SK-N-SH (cell line): ENCODE data around the gene BEST2. TPM values are rescaled to one million over a fixed set of nuclear protein-coding genes. Genes with fewer than 3 reads are reported as not detected.

ENCODE experiments used
- CTCF ChIA-PET: fragments of 300-600, 350-600 bp; formaldehyde crosslinking; extraction: SDS; loops from one replicate; lab custom pipeline; 2021; lab: Yijun Ruan, JAX
- POLR2A ChIA-PET: fragments of 350-600 bp; sonication (Branson Sonifier 250); formaldehyde crosslinking; extraction: SDS; loops from one replicate; lab custom pipeline; 2020; ENCODE audit warnings: antibody characterized with exemption, inconsistent platforms; lab: Yijun Ruan, JAX
- DNase-seq: peaks from one replicate; pipeline ENCODE4 v3.0.0; 2012
- H2AFZ ChIP-seq: fragments of 200-600 bp; sonication (generic); 2 replicates; pipeline ENCODE4 v1.8.1; 2016; ENCODE audit warnings: antibody characterized with exemption, mild to moderate bottlenecking, low read depth
- H3F3A ChIP-seq: fragments of 200-600 bp; sonication (generic); replicated peaks from 2 replicates; pipeline ENCODE3; 2016; ENCODE audit warnings: antibody characterized with exemption, mild to moderate bottlenecking; ENCODE audit not compliant: insufficient read depth
- H3K27ac ChIP-seq, 2 experiments: fragments of 200-500 bp in 1 of 2; fragments of 200-600 bp in 1 of 2; sonication (Bioruptor generic) in 1 of 2; sonication (generic), shearing (Covaris generic) in 1 of 2; 2 replicates each; pipeline versions ENCODE4 v1.5.1 to v1.6.1; 2014 to 2016; ENCODE audit warnings: low read depth in 2 of 2, inconsistent platforms in 1 of 2, low read length in 1 of 2, mild to moderate bottlenecking in 1 of 2, mixed read lengths in 1 of 2
- H3K27me3 ChIP-seq: fragments of 200-600 bp; sonication (generic), shearing (Covaris generic); 2 replicates; pipeline ENCODE4 v1.6.1; 2016; ENCODE audit warnings: mixed run types; ENCODE audit not compliant: insufficient read depth
- H3K36me3 ChIP-seq, 2 experiments: fragments of 200-500 bp in 1 of 2; fragments of 200-600 bp in 1 of 2; sonication (Bioruptor generic) in 1 of 2; sonication (generic) in 1 of 2; replicated peaks in 1 of 2; 2 replicates each; pipeline versions ENCODE3 to v1.5.1; 2014 to 2016; ENCODE audit warnings: low read length in 1 of 2, mild to moderate bottlenecking in 1 of 2; ENCODE audit not compliant: insufficient read depth in 2 of 2, control insufficient read depth in 1 of 2
- H3K4me1 ChIP-seq, 2 experiments: fragments of 200-500 bp in 1 of 2; fragments of 200-600 bp in 1 of 2; sonication (Bioruptor generic) in 1 of 2; sonication (generic), shearing (Covaris generic) in 1 of 2; 2 replicates each; pipeline versions ENCODE4 v1.5.1 to v1.6.1; 2014 to 2016; ENCODE audit warnings: low read depth in 1 of 2, low read length in 1 of 2, mixed run types in 1 of 2; ENCODE audit not compliant: insufficient read depth in 2 of 2, control insufficient read depth in 1 of 2
- H3K4me2 ChIP-seq: fragments of 200-600 bp; sonication (generic), shearing (Covaris generic); 2 replicates; pipeline ENCODE4 v1.6.1; 2017; ENCODE audit warnings: mixed run types
- H3K4me3 ChIP-seq, 2 experiments: fragments of 200-500 bp in 1 of 2; fragments of 200-600 bp in 1 of 2; sonication (Bioruptor generic) in 1 of 2; sonication (generic), shearing (Covaris generic) in 1 of 2; 2 replicates each; pipeline versions ENCODE4 v1.5.1 to v1.8.1; 2014 to 2016; ENCODE audit warnings: low read depth in 2 of 2, inconsistent platforms in 1 of 2, low read length in 1 of 2, mild to moderate bottlenecking in 1 of 2, mixed read lengths in 1 of 2, moderate library complexity in 1 of 2
- H3K79me2 ChIP-seq: fragments of 200-600 bp; sonication (generic); 2 replicates; pipeline ENCODE4 v1.8.1; 2017; ENCODE audit warnings: mild to moderate bottlenecking; ENCODE audit not compliant: insufficient read depth
- H3K9ac ChIP-seq: fragments of 200-600 bp; sonication (generic); 2 replicates; pipeline ENCODE4 v1.6.1; 2017; ENCODE audit warnings: mixed run types
- H3K9me2 ChIP-seq: fragments of 200-600 bp; sonication (generic); 2 replicates; pipeline ENCODE4 v1.6.1; 2017; ENCODE audit warnings: mixed run types
- H3K9me3 ChIP-seq: fragments of 200-600 bp; sonication (generic); 2 replicates; pipeline ENCODE4 v1.6.1; 2017; ENCODE audit warnings: mixed run types, mild to moderate bottlenecking, moderate library complexity
- H4K20me1 ChIP-seq: fragments of 200-600 bp; sonication (generic); 2 replicates; pipeline ENCODE4 v1.6.1; 2017; ENCODE audit warnings: mild to moderate bottlenecking, mixed run types; ENCODE audit not compliant: insufficient read depth
- CHD2 ChIP-seq: fragments of 150-350 bp; IDR thresholded peaks from 2 replicates; pipeline ENCODE4 v1.6.1; 2018; ENCODE audit warnings: low read length; ENCODE audit not compliant: partially characterized antibody
- CTCF ChIP-seq: fragments of 200-600 bp; sonication (generic); IDR thresholded peaks from 2 replicates; pipeline ENCODE4 v1.6.1; 2017; ENCODE audit warnings: antibody characterized with exemption, mild to moderate bottlenecking, moderate library complexity
- EP300 ChIP-seq, 2 experiments: IDR thresholded peaks; 2 replicates each; pipeline versions ENCODE4 v1.4.0 to v1.6.1; 2012; ENCODE audit warnings: borderline replicate concordance in 1 of 2, low read depth in 1 of 2, low read length in 1 of 2
- EZH2phosphoT487 ChIP-seq: fragments of 200-600 bp; sonication (generic); IDR thresholded peaks from 2 replicates; pipeline ENCODE4 v1.6.1; 2017; ENCODE audit warnings: low read depth, mixed run types, mild to moderate bottlenecking, antibody characterized with exemption, moderate library complexity, borderline replicate concordance
- FOXM1 ChIP-seq: IDR thresholded peaks from 2 replicates; pipeline ENCODE4 v1.4.0; 2012; ENCODE audit warnings: low read depth, mild to moderate bottlenecking
- GATA2 ChIP-seq: sonication (generic); formaldehyde crosslinking; IDR thresholded peaks from 2 replicates; pipeline ENCODE4 v1.5.0; 2020; ENCODE audit warnings: mild to moderate bottlenecking, missing genetic modification reagents
- JUND ChIP-seq: IDR thresholded peaks from 2 replicates; pipeline ENCODE4 v1.4.0; 2012
- MXI1 ChIP-seq: IDR thresholded peaks from 2 replicates; pipeline ENCODE4 v1.6.1; 2012; ENCODE audit warnings: mild to moderate bottlenecking, low read depth, low read length, improper control_type of control experiment
- PBX3 ChIP-seq: IDR thresholded peaks from 2 replicates; pipeline ENCODE4; 2012
- RAD21 ChIP-seq: IDR thresholded peaks from 2 replicates; pipeline ENCODE4 v1.6.1; 2012; ENCODE audit warnings: mild to moderate bottlenecking, low read length
- REST ChIP-seq: IDR thresholded peaks from 2 replicates; pipeline ENCODE4 v1.6.1; 2012; ENCODE audit warnings: mild to moderate bottlenecking, low read depth, low read length, moderate library complexity
- RFX5 ChIP-seq: IDR thresholded peaks from 2 replicates; pipeline ENCODE4 v1.6.1; 2012; ENCODE audit warnings: mild to moderate bottlenecking, improper control_type of control experiment, low read length
- RXRA ChIP-seq: IDR thresholded peaks from 2 replicates; pipeline ENCODE4 v1.4.0; 2012; ENCODE audit warnings: low read depth, mild to moderate bottlenecking, borderline replicate concordance
- SIN3A ChIP-seq: IDR thresholded peaks from 2 replicates; pipeline ENCODE4 v1.6.1; 2012; ENCODE audit warnings: low read depth, mild to moderate bottlenecking, low read length, moderate library complexity, borderline replicate concordance
- SMC3 ChIP-seq: IDR thresholded peaks from 2 replicates; pipeline ENCODE4 v1.6.1; 2012; ENCODE audit warnings: low read depth, low read length, improper control_type of control experiment
- TAF1 ChIP-seq: IDR thresholded peaks from 2 replicates; pipeline ENCODE4 v1.6.1; 2012; ENCODE audit warnings: low read depth, mild to moderate bottlenecking, low read length, moderate library complexity, borderline replicate concordance
- TCF12 ChIP-seq: IDR thresholded peaks from 2 replicates; pipeline ENCODE4 v1.4.0; 2012
- YY1 ChIP-seq: IDR thresholded peaks from 2 replicates; pipeline ENCODE4 v1.4.0; 2012; ENCODE audit warnings: low read depth, mild to moderate bottlenecking
- ZBTB33 ChIP-seq: IDR thresholded peaks from 2 replicates; pipeline ENCODE4 v1.4.0; 2012; ENCODE audit warnings: low read depth, borderline replicate concordance
- WGBS: methylation state at CpG from one replicate; pipeline ENCODE4 v1.1.6; 2017; ENCODE audit warnings: low lambda C conversion rate; 5-methylcytosine and 5-hydroxymethylcytosine counted together
- polyA plus RNA-seq, 3 experiments: library from polyadenylated mRNA; depleted of rRNA; stranded (reverse); fragments of >200 nt; gene quantifications; 2 replicates each; pipeline ENCODE4 v1.2.3, GENCODE V29; 2012

The BEST2 gene
- polyA plus RNA-seq, 1 of the 3 experiments (the other 2 are of a cell fraction): not detected

- POLR2A ChIA-PET: interaction anchor here (1.4 to 2.6 kb wide), 2 partner anchors 9 to 23 kb away, joined by 5 to 20 read pairs; partner anchors contain the start of gene JUNB
- TF ChIP-seq TAF1 (no peak), SMC3 (no peak), PBX3 (no peak), CTCF (no peak), RAD21 (no peak), FOXM1 (no peak), GATA2 (CRISPR knock-in tag) (no peak), EZH2phosphoT487 (no peak), YY1 (no peak; the same call in 1 of the 2 replicates), CHD2 (no peak), REST (no peak), RFX5 (no peak), TCF12 (no peak), SIN3A (no peak), JUND (no peak), MXI1 (no peak), ZBTB33 (no peak), EP300 (IDR thresholded peaks at IDR 0.05; ENCODE audit: borderline replicate concordance in 1 of 2, low read depth in 1 of 2, low read length in 1 of 2) (no peak), RXRA (no peak)
- TF ChIP-seq, all 33 proteins: peak for 0
Measured at GRCh38 chr19:12800923-12801465, 49.4 kb downstream of the BEST2 start.

More at GRCh38 chr19:12800923-12801465, 49.4 kb downstream of the BEST2 start:
- H3K27me3 ChIP-seq: no peaks in the 10 kb centered on the region
- peaks cover 17% of the 10 kb centered on the region for H3F3A ChIP-seq
- peak; percentile 57 for DNase-seq
- 37% methylated on average over 21 of the region's 38 CpGs for WGBS
- H3K4me1 ChIP-seq: peaks cover 8 to 23% of the 10 kb centered on the region in 2 experiments; a peak in 1 of 4 replicates
- H3K9me3 ChIP-seq: no peaks in the 10 kb centered on the region
- H3K27ac ChIP-seq: peak overlapping the region in 1 of 2 experiments; percentile 74; a peak in 2 of 4 replicates
- H3K9ac ChIP-seq: peak overlapping the region; percentile 80
- H4K20me1 ChIP-seq: no peaks in the 10 kb centered on the region
- peak overlapping the region; percentile 74 to 95 for H3K4me3 ChIP-seq
- peaks cover 10% of the 10 kb centered on the region for H3K79me2 ChIP-seq
- CTCF ChIA-PET: interaction anchor here (0.8 to 17.1 kb wide), 8 partner anchors 9 to 49 kb away, joined by 3 to 447 read pairs (median 7); partner anchors contain the start of genes HOOK2 and JUNB
- peak overlapping the region; percentile 100 for H3K4me2 ChIP-seq
- H3K36me3 ChIP-seq: peaks cover 4 to 8% of the 10 kb centered on the region in 2 experiments
- H3K9me2 ChIP-seq: no peaks in the 10 kb centered on the region
- H2AFZ ChIP-seq: peak overlapping the region; percentile 98
